ENCODE results near the gene MT1H.
A peak's percentile ranks its signal among the peaks of the same experiment; 100 is the strongest.
"Not testable (repeated sequence)": the region's sequence is repeated elsewhere in the genome, so short reads cannot be mapped to it uniquely, and the experiment has no call there.

Gene MT1H

GRCh38 chr16:56649820-56650219 lies 19.8 kb upstream of the MT1H start:
- H3K36me3 ChIP-seq (ENCODE audit: control insufficient read depth, insufficient read depth, low read length), result no peaks in the 10 kb centered on the region
- no peak overlapping the region for H3K4me3 ChIP-seq (ENCODE audit: low read depth, low read length)
- no peak overlapping the region for H3K27ac ChIP-seq (ENCODE audit: low read depth, low read length)
- peaks cover 4% of the 10 kb centered on the region for H3K4me1 ChIP-seq (ENCODE audit: control insufficient read depth, insufficient read depth, low read length)
- no peak overlapping the region for H3K9ac ChIP-seq (ENCODE audit: low read length)
- no peaks in the 10 kb centered on the region for H3K9me3 ChIP-seq (ENCODE audit: control insufficient read depth, insufficient read depth, low read depth, low read length)
- H3K27me3 ChIP-seq (ENCODE audit: control insufficient read depth, insufficient read depth, low read length), result peaks cover 84% of the 10 kb centered on the region

GRCh38 chr16:56651586-56651985 lies 18.0 kb upstream of the MT1H start, which contains the start of gene MT1B:
TSS of gene MT1B (plus strand) at chr16:56651886. CDS start at chr16:56651954, 68 bp downstream.
- Histone ChIP-seq H3K9me3 (ENCODE audit: control insufficient read depth, insufficient read depth, low read depth, low read length) (no peaks in the 10 kb centered on the region), H3K4me1 (ENCODE audit: control insufficient read depth, insufficient read depth, low read length) (peaks cover 4% of the 10 kb centered on the region), H3K36me3 (ENCODE audit: control insufficient read depth, insufficient read depth, low read length) (no peaks in the 10 kb centered on the region), H3K27me3 (ENCODE audit: control insufficient read depth, insufficient read depth, low read length) (peaks cover 74% of the 10 kb centered on the region), H3K9ac (ENCODE audit: low read length) (no peak within 1 kb of the TSS), H3K27ac (ENCODE audit: low read depth, low read length) (no peak within 1 kb of the TSS), H3K4me3 (ENCODE audit: low read depth, low read length) (no peak within 1 kb of the TSS)

- H3K27ac ChIP-seq (ENCODE audit: low read depth, low read length), result no peak overlapping the region
- H3K36me3 ChIP-seq (ENCODE audit: control insufficient read depth, insufficient read depth, low read length), result no peaks in the 10 kb centered on the region
- H3K4me3 ChIP-seq (ENCODE audit: low read depth, low read length), result no peak overlapping the region
- peaks cover 2% of the 10 kb centered on the region for H3K4me1 ChIP-seq (ENCODE audit: control insufficient read depth, insufficient read depth, low read length)
- no peaks in the 10 kb centered on the region for H3K9me3 ChIP-seq (ENCODE audit: control insufficient read depth, insufficient read depth, low read depth, low read length)
- H3K27me3 ChIP-seq (ENCODE audit: control insufficient read depth, insufficient read depth, low read length), result peaks cover 63% of the 10 kb centered on the region
- H3K9ac ChIP-seq (ENCODE audit: low read length), result no peak overlapping the region
Observed at GRCh38 chr16:56652600-56652999, 17.0 kb upstream of the MT1H start.

- no peaks in the 10 kb centered on the region for H3K36me3 ChIP-seq (ENCODE audit: control insufficient read depth, insufficient read depth, low read length)
- no peak overlapping the region for H3K27ac ChIP-seq (ENCODE audit: low read depth, low read length)
- H3K9me3 ChIP-seq (ENCODE audit: control insufficient read depth, insufficient read depth, low read depth, low read length), result no peaks in the 10 kb centered on the region
- H3K4me3 ChIP-seq (ENCODE audit: low read depth, low read length), result no peak overlapping the region
- H3K9ac ChIP-seq (ENCODE audit: low read length), result no peak overlapping the region
- H3K27me3 ChIP-seq (ENCODE audit: control insufficient read depth, insufficient read depth, low read length), result peaks cover 62% of the 10 kb centered on the region
- peaks cover 4% of the 10 kb centered on the region; the same call in 1 of the 2 replicates for H3K4me1 ChIP-seq (ENCODE audit: control insufficient read depth, insufficient read depth, low read length)
Observed at GRCh38 chr16:56653218-56653617, 16.4 kb upstream of the MT1H start.

- H3K4me1 ChIP-seq (ENCODE audit: control insufficient read depth, insufficient read depth, low read length), result peaks cover 17% of the 10 kb centered on the region; the same call in 1 of the 2 replicates
- peak within 1 kb of the TSS; percentile 92 for H3K9ac ChIP-seq (ENCODE audit: low read length)
- no peaks in the 10 kb centered on the region for H3K36me3 ChIP-seq (ENCODE audit: control insufficient read depth, insufficient read depth, low read length)
- no peaks in the 10 kb centered on the region for H3K9me3 ChIP-seq (ENCODE audit: control insufficient read depth, insufficient read depth, low read depth, low read length)
- H3K27ac ChIP-seq (ENCODE audit: low read depth, low read length), result peak within 1 kb of the TSS; percentile 27; the same call in 1 of the 2 replicates
- peak within 1 kb of the TSS; percentile 83 for H3K4me3 ChIP-seq (ENCODE audit: low read depth, low read length)
- peaks cover 63% of the 10 kb centered on the region for H3K27me3 ChIP-seq (ENCODE audit: control insufficient read depth, insufficient read depth, low read length)
Observed at GRCh38 chr16:56657555-56658326, 11.9 kb upstream of the MT1H start, which contains the start of gene MT1F. TSS of gene MT1F (plus strand) at chr16:56657959. CDS start at chr16:56658059, 100 bp downstream.

GRCh38 chr16:56658327-56658875 lies 11.2 kb upstream of the MT1H start:
- Histone ChIP-seq H3K4me1 (ENCODE audit: control insufficient read depth, insufficient read depth, low read length) (peaks cover 17% of the 10 kb centered on the region; the same call in 1 of the 2 replicates), H3K27me3 (ENCODE audit: control insufficient read depth, insufficient read depth, low read length) (peaks cover 64% of the 10 kb centered on the region), H3K4me3 (ENCODE audit: low read depth, low read length) (peak overlapping the region; percentile 83), H3K9me3 (ENCODE audit: control insufficient read depth, insufficient read depth, low read depth, low read length) (no peaks in the 10 kb centered on the region), H3K27ac (ENCODE audit: low read depth, low read length) (no peak overlapping the region; the same call in 1 of the 2 replicates), H3K9ac (ENCODE audit: low read length) (peak overlapping the region; percentile 92), H3K36me3 (ENCODE audit: control insufficient read depth, insufficient read depth, low read length) (no peaks in the 10 kb centered on the region)

GRCh38 chr16:56662357-56663354 lies 7.0 kb upstream of the MT1H start:
- Histone ChIP-seq H3K36me3 (ENCODE audit: control insufficient read depth, insufficient read depth, low read length) (no peaks in the 10 kb centered on the region), H3K9me3 (ENCODE audit: control insufficient read depth, insufficient read depth, low read depth, low read length) (no peaks in the 10 kb centered on the region), H3K27me3 (ENCODE audit: control insufficient read depth, insufficient read depth, low read length) (peaks cover 99% of the 10 kb centered on the region), H3K4me1 (ENCODE audit: control insufficient read depth, insufficient read depth, low read length) (peaks cover 21% of the 10 kb centered on the region; the same call in 1 of the 2 replicates), H3K4me3 (ENCODE audit: low read depth, low read length) (peak overlapping the region; percentile 64), H3K27ac (ENCODE audit: low read depth, low read length) (no peak overlapping the region), H3K9ac (ENCODE audit: low read length) (peak overlapping the region; percentile 61)

- Histone ChIP-seq H3K27me3 (ENCODE audit: control insufficient read depth, insufficient read depth, low read length) (peaks cover 100% of the 10 kb centered on the region), H3K36me3 (ENCODE audit: control insufficient read depth, insufficient read depth, low read length) (no peaks in the 10 kb centered on the region), H3K9me3 (ENCODE audit: control insufficient read depth, insufficient read depth, low read depth, low read length) (no peaks in the 10 kb centered on the region), H3K4me3 (ENCODE audit: low read depth, low read length) (no peak overlapping the region), H3K27ac (ENCODE audit: low read depth, low read length) (no peak overlapping the region), H3K9ac (ENCODE audit: low read length) (no peak overlapping the region), H3K4me1 (ENCODE audit: control insufficient read depth, insufficient read depth, low read length) (peaks cover 26% of the 10 kb centered on the region)
Observed at GRCh38 chr16:56664506-56664905, 5.1 kb upstream of the MT1H start.

- not testable (repeated sequence) for H3K9ac ChIP-seq (ENCODE audit: low read length); H3K4me3 ChIP-seq (ENCODE audit: low read depth, low read length); H3K27ac ChIP-seq (ENCODE audit: low read depth, low read length); H3K36me3 ChIP-seq (ENCODE audit: control insufficient read depth, insufficient read depth, low read length); H3K9me3 ChIP-seq (ENCODE audit: control insufficient read depth, insufficient read depth, low read depth, low read length)
- Histone ChIP-seq H3K4me1 (ENCODE audit: control insufficient read depth, insufficient read depth, low read length) (peaks cover 35% of the 10 kb centered on the region), H3K27me3 (ENCODE audit: control insufficient read depth, insufficient read depth, low read length) (peaks cover 100% of the 10 kb centered on the region)
Observed at GRCh38 chr16:56665286-56666261, 4.0 kb upstream of the MT1H start.
